OCI-LY1 (cell line): Measurements from ENCODE around the gene LDLRAD3.

ENCODE experiments used
- H2AFZ ChIP-seq: fragments of 200-600 bp; sonication (generic), shearing (Covaris generic); 2 replicates; pipeline ENCODE4 v1.6.0; 2014; ENCODE audit warnings: antibody characterized with exemption, mild to moderate bottlenecking, low read length
- H3F3A ChIP-seq: fragments of 200-600 bp; sonication (generic), shearing (Covaris generic); 2 replicates; pipeline ENCODE4 v1.6.0; 2014; ENCODE audit warnings: mild to moderate bottlenecking, antibody characterized with exemption, low read length, moderate library complexity; ENCODE audit not compliant: insufficient read depth
- H3K27ac ChIP-seq: fragments of 200-600 bp; sonication (generic); 2 replicates; pipeline ENCODE4 v1.5.1; 2014; ENCODE audit warnings: low read length, mixed run types, mild to moderate bottlenecking, low read depth; ENCODE audit not compliant: poor library complexity, severe bottlenecking
- H3K27me3 ChIP-seq: fragments of 200-600 bp; sonication (generic); 2 replicates; pipeline ENCODE4 v1.6.0; 2014; ENCODE audit warnings: antibody characterized with exemption, mild to moderate bottlenecking, low read length, moderate library complexity; ENCODE audit not compliant: insufficient read depth
- H3K36me3 ChIP-seq: fragments of 200-600 bp; sonication (generic); 2 replicates; pipeline ENCODE4 v1.6.1; 2014; ENCODE audit warnings: mild to moderate bottlenecking, antibody characterized with exemption, low read length, moderate library complexity, mixed read lengths; ENCODE audit not compliant: insufficient read depth
- H3K4me1 ChIP-seq: fragments of 200-600 bp; sonication (generic); 2 replicates; pipeline ENCODE4 v1.5.1; 2014; ENCODE audit warnings: mild to moderate bottlenecking, low read length, moderate library complexity; ENCODE audit not compliant: insufficient read depth, severe bottlenecking
- H3K4me2 ChIP-seq: fragments of 200-600 bp; sonication (generic), shearing (Covaris generic); 2 replicates; pipeline ENCODE4 v1.6.1; 2014; ENCODE audit warnings: low read length
- H3K4me3 ChIP-seq: fragments of 200-600 bp; sonication (generic); 2 replicates; pipeline ENCODE4 v1.5.1; 2014; ENCODE audit warnings: low read length, low read depth, mild to moderate bottlenecking, mixed read lengths; ENCODE audit not compliant: poor library complexity, severe bottlenecking
- H3K79me2 ChIP-seq: fragments of 200-600 bp; shearing (Covaris generic); 2 replicates; pipeline ENCODE4 v1.6.1; 2016; ENCODE audit warnings: mixed run types, low read length, mixed read lengths; ENCODE audit not compliant: insufficient read depth
- H3K9ac ChIP-seq: fragments of 200-600 bp; sonication (generic), shearing (Covaris generic); 2 replicates; pipeline ENCODE4 v1.6.1; 2014; ENCODE audit warnings: mild to moderate bottlenecking, low read length, mixed read lengths
- H3K9me2 ChIP-seq: fragments of 200-600 bp; sonication (generic), shearing (Covaris generic); 2 replicates; pipeline ENCODE4 v1.6.1; 2014; ENCODE audit warnings: low read depth, mild to moderate bottlenecking, low read length, mixed read lengths
- H3K9me3 ChIP-seq: fragments of 200-600 bp; shearing (Covaris generic); 2 replicates; pipeline ENCODE4 v1.6.1; 2014; ENCODE audit warnings: low read length, mixed read lengths
- H4K20me1 ChIP-seq: fragments of 200-600 bp; sonication (generic), shearing (Covaris generic); 2 replicates; pipeline ENCODE4 v1.6.0; 2016; ENCODE audit warnings: mild to moderate bottlenecking, low read length; ENCODE audit not compliant: insufficient read depth
- CTCF ChIP-seq: fragments of 200-600 bp; sonication (generic), shearing (Covaris generic); IDR thresholded peaks from 2 replicates; pipeline ENCODE4 v1.5.1; 2017; ENCODE audit warnings: mild to moderate bottlenecking, antibody characterized with exemption, low read length, moderate library complexity, mixed read lengths
- EZH2 ChIP-seq: fragments of 200-600 bp; sonication (generic), shearing (Covaris generic); IDR thresholded peaks from 2 replicates; pipeline ENCODE4 v1.8.0; 2017; ENCODE audit warnings: borderline replicate concordance, mixed run types, mild to moderate bottlenecking, antibody characterized with exemption, low read length, moderate library complexity, mixed read lengths

The LDLRAD3 gene

GRCh38 chr11:35986947-35987346 lies 43.1 kb downstream of the LDLRAD3 start:
- Histone ChIP-seq H3K27me3 (no peaks in the 10 kb centered on the region; the same call in 1 of the 2 replicates), H3K9me3 (no peaks in the 10 kb centered on the region), H3K36me3 (no peaks in the 10 kb centered on the region), H3K79me2 (no peaks in the 10 kb centered on the region), H4K20me1 (no peaks in the 10 kb centered on the region), H3K4me2 (no peak overlapping the region), H3K27ac (no peak overlapping the region), H3K4me3 (no peak overlapping the region), H2AFZ (no peak overlapping the region), H3K4me1 (no peaks in the 10 kb centered on the region), H3K9ac (no peak overlapping the region), H3K9me2 (no peaks in the 10 kb centered on the region), H3F3A (no peaks in the 10 kb centered on the region)
- TF ChIP-seq EZH2 (no peak), CTCF (no peak)

- Histone ChIP-seq H3K4me2 (no peak overlapping the region), H3K27me3 (no peaks in the 10 kb centered on the region; the same call in 1 of the 2 replicates), H2AFZ (no peak overlapping the region), H3K36me3 (no peaks in the 10 kb centered on the region), H3K79me2 (no peaks in the 10 kb centered on the region), H3K4me3 (no peak overlapping the region), H3K9me2 (no peaks in the 10 kb centered on the region), H3K4me1 (no peaks in the 10 kb centered on the region), H3K9ac (no peak overlapping the region), H3K9me3 (no peaks in the 10 kb centered on the region), H4K20me1 (no peaks in the 10 kb centered on the region), H3K27ac (no peak overlapping the region), H3F3A (no peaks in the 10 kb centered on the region)
- TF ChIP-seq CTCF = no peak
- no peak for TF ChIP-seq EZH2
These were observed 46.3 kb downstream of the LDLRAD3 start for GRCh38 chr11:35990170-35990569.

- Histone ChIP-seq H3K9me2 (no peaks in the 10 kb centered on the region), H4K20me1 (no peaks in the 10 kb centered on the region), H3F3A (no peaks in the 10 kb centered on the region), H3K4me1 (no peaks in the 10 kb centered on the region), H3K27ac (no peak overlapping the region), H2AFZ (no peak overlapping the region), H3K9ac (no peak overlapping the region), H3K27me3 (no peaks in the 10 kb centered on the region), H3K9me3 (no peaks in the 10 kb centered on the region), H3K4me3 (no peak overlapping the region), H3K4me2 (no peak overlapping the region), H3K79me2 (no peaks in the 10 kb centered on the region), H3K36me3 (no peaks in the 10 kb centered on the region)
- no peak for TF ChIP-seq EZH2
- no peak for TF ChIP-seq CTCF
These were observed 47.0 kb downstream of the LDLRAD3 start for GRCh38 chr11:35990816-35991215.
